ENCODE measurements around the gene STRADA.

Gene STRADA

GRCh38 chr17:63780507-63780906, 38.9 kb upstream of the STRADA start:
- no peak for TF ChIP-seq CTCF (conservative IDR thresholded peaks at IDR 0.05)
- no peak for TF ChIP-seq ZFX (IDR thresholded peaks at IDR 0.05)

GRCh38 chr17:63775420-63775819, 33.8 kb upstream of the STRADA start:
- peak overlapping the region; percentile 95; the same call in 1 of the 2 replicates for H3K27ac ChIP-seq
- no peak for TF ChIP-seq CTCF (conservative IDR thresholded peaks at IDR 0.05)
- no peak for TF ChIP-seq ZFX (IDR thresholded peaks at IDR 0.05)

More at GRCh38 chr17:63780507-63780906, 38.9 kb upstream of the STRADA start:
- peak overlapping the region; percentile 83 for H3K27ac ChIP-seq

- peak overlapping the region; percentile 95 for H3K27ac ChIP-seq
- TF ChIP-seq CTCF (conservative IDR thresholded peaks at IDR 0.05) (no peak), ZFX (IDR thresholded peaks at IDR 0.05) (no peak)
These were observed 33.3 kb upstream of the STRADA start for GRCh38 chr17:63774969-63775265.

GRCh38 chr17:63774141-63774968, 32.8 kb upstream of the STRADA start, which contains the start of gene DDX42:
Gene DDX42, plus strand, starts transcription at chr17:63774170. Its CDS starts 12,880 bp downstream, at chr17:63787050.
- H3K27ac ChIP-seq = peak within 1 kb of the TSS; percentile 95
- TF ChIP-seq CTCF (conservative IDR thresholded peaks at IDR 0.05) = no peak; the same call in 1 of the 2 replicates
- peak; percentile 97 for TF ChIP-seq ZFX (IDR thresholded peaks at IDR 0.05)

GRCh38 chr17:63773272-63774140, 31.9 kb upstream of the STRADA start, which contains the start of gene CCDC47:
Gene CCDC47, minus strand, starts transcription at chr17:63773597. Its CDS starts 7,422 bp downstream, at chr17:63766175.
- H3K27ac ChIP-seq = peak within 1 kb of the TSS; percentile 95
- TF ChIP-seq CTCF (conservative IDR thresholded peaks at IDR 0.05) (no peak), ZFX (IDR thresholded peaks at IDR 0.05) (peak; percentile 92)

GRCh38 chr17:63772801-63773271, 31.2 kb upstream of the STRADA start:
- H3K27ac ChIP-seq = peak overlapping the region; percentile 95
- TF ChIP-seq ZFX (IDR thresholded peaks at IDR 0.05) (no peak), CTCF (conservative IDR thresholded peaks at IDR 0.05) (no peak)

Data from C4-2B (cell line).